T-helper 9 cell (primary cell): ENCODE results near the gene CFAP126.
"Not testable (repeated sequence)": the region's sequence is repeated elsewhere in the genome, so short reads cannot be mapped to it uniquely, and the experiment has no call there.

Source experiments
- DNase-seq: peaks from one replicate; pipeline ENCODE4 v3.0.0-alpha.2; 2020

Gene CFAP126

GRCh38 chr1:161379071-161379470 is 11.4 kb upstream of the CFAP126 start:
- no peak for DNase-seq

GRCh38 chr1:161378014-161378413 is 10.3 kb upstream of the CFAP126 start:
- no peak for DNase-seq

GRCh38 chr1:161374373-161374772 is 6.7 kb upstream of the CFAP126 start:
- DNase-seq = no peak

- no peak for DNase-seq
These were observed 5.8 kb upstream of the CFAP126 start for GRCh38 chr1:161373442-161373841.

GRCh38 chr1:161365207-161365606 is 2.5 kb downstream of the CFAP126 start:
- no peak for DNase-seq

GRCh38 chr1:161364332-161364731 is 3.3 kb downstream of the CFAP126 start:
- DNase-seq = no peak

- DNase-seq = no peak
These were observed 8.4 kb downstream of the CFAP126 start for GRCh38 chr1:161359291-161359690.

GRCh38 chr1:161357073-161357472 is 10.6 kb downstream of the CFAP126 start:
- no peak for DNase-seq

GRCh38 chr1:161351482-161351881 is 16.2 kb downstream of the CFAP126 start:
- DNase-seq = no peak

- no peak for DNase-seq
These were observed 17.0 kb downstream of the CFAP126 start for GRCh38 chr1:161350671-161351070.

GRCh38 chr1:161342821-161343220 is 24.9 kb downstream of the CFAP126 start:
- DNase-seq = no peak

- DNase-seq = no peak
These were observed 25.5 kb downstream of the CFAP126 start for GRCh38 chr1:161342177-161342576.

GRCh38 chr1:161335796-161336195 is 31.9 kb downstream of the CFAP126 start:
- DNase-seq = no peak

- DNase-seq = no peak
These were observed 34.5 kb downstream of the CFAP126 start for GRCh38 chr1:161333166-161333565.

GRCh38 chr1:161330346-161330745 is 37.3 kb downstream of the CFAP126 start:
- DNase-seq = no peak

GRCh38 chr1:161324020-161324419 is 43.7 kb downstream of the CFAP126 start:
- no peak for DNase-seq

GRCh38 chr1:161315841-161316674 is 51.6 kb downstream of the CFAP126 start:
- DNase-seq = not testable (repeated sequence)
